Measurements from ENCODE around the gene MESP2. TPM values are rescaled to one million over a fixed set of nuclear protein-coding genes. Genes with fewer than 3 reads are reported as not detected.

The MESP2 gene
- total RNA-seq, 1 experiment from 2014 or later: not detected

DNA sequence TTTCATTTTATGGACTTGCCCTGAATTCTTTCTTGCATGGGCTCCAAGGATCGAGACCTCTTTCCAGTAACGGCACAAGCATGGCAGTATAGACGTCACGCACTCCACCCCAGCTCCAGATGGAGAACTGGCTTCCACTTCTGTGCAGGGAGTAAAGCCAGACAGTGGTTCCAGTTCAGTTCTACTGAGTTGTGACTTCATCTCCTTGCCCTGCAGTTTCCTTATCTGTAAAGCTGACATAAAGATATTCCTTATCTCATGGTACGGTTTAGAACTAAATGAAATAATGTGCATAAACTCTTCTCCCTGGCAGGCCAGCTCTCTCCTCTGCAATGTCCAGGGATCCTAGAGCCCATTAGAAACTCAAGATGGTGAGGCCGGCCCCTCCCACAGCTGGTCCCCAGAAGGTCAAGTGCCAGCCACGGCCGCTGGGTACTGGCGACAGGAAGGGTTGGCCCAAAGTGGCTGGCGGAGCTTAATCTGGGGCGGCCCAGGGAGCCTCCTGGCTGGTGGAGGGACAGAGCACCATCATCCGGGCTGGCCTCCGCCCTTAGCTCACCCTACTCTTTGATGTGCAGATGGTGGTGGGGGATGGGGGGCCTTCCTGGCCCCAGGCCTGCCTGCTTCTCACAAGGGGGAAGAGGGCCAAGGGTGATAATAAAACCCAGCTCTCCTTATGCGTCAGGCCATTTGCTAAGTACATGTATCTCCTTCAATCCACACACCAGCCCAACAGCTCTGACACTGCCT lies 7.2 kb downstream of the MESP2 start:
- Mint-ChIP-seq H3K27me3 (ENCODE audit: unreplicated experiment) (no peaks in the 10 kb centered on the region), H3K4me1 (ENCODE audit: low read depth, unreplicated experiment) (peaks cover 53% of the 10 kb centered on the region), H3K36me3 (ENCODE audit: insufficient read depth, unreplicated experiment) (peaks cover 12% of the 10 kb centered on the region), H3K4me3 (ENCODE audit: low read depth, unreplicated experiment) (no peak overlapping the region), H3K27ac (ENCODE audit: unreplicated experiment) (no peak overlapping the region), H3K9me3 (ENCODE audit: low read depth, unreplicated experiment) (no peaks in the 10 kb centered on the region)
- intact Hi-C loops (cut with micrococcal nuclease; ENCODE audit: unreplicated experiment): no loop called here
- BruUV-seq (replicated peaks): no TSS peak
- CTCF ChIA-PET: no interaction called here
- no peak for DNase-seq
- no peak for TF ChIP-seq CTCF (IDR thresholded peaks at IDR 0.05; ENCODE audit: unreplicated experiment)

- H3K9me3 Mint-ChIP-seq (ENCODE audit: low read depth, unreplicated experiment): no peaks in the 10 kb centered on the region
- no peak overlapping the region for H3K4me3 Mint-ChIP-seq (ENCODE audit: low read depth, unreplicated experiment)
- CTCF ChIA-PET: interaction anchor here (1.1 kb wide), 1 partner anchor 91 kb away, joined by 3 read pairs; no protein-coding TSS in a partner anchor
- peak overlapping the region; percentile 88 for H3K27ac Mint-ChIP-seq (ENCODE audit: unreplicated experiment)
- TF ChIP-seq CTCF (IDR thresholded peaks at IDR 0.05; ENCODE audit: unreplicated experiment): no peak
- H3K36me3 Mint-ChIP-seq (ENCODE audit: insufficient read depth, unreplicated experiment): peaks cover 12% of the 10 kb centered on the region
- intact Hi-C loops (cut with micrococcal nuclease; ENCODE audit: unreplicated experiment): no loop called here
- DNase-seq: no peak
- H3K4me1 Mint-ChIP-seq (ENCODE audit: low read depth, unreplicated experiment): peaks cover 53% of the 10 kb centered on the region
- BruUV-seq (replicated peaks): no TSS peak
- H3K27me3 Mint-ChIP-seq (ENCODE audit: unreplicated experiment): no peaks in the 10 kb centered on the region
Observed at GRCh38 chr15:89783861-89784685, 7.9 kb downstream of the MESP2 start.

DNA sequence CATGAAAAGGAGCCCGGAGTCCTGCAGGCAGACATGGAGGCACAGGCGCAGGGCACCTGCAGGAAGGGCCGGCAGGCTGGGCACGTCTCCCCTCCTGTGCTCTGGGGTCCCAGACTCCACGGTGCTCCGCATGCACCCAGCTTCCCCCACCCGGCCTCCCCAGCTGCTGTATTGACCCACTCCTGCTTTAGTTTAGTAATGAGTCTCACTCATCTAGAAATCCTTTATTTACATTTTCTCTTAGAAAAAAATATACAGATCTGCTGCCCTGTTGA lies 8.5 kb downstream of the MESP2 start:
- peaks cover 53% of the 10 kb centered on the region for H3K4me1 Mint-ChIP-seq (ENCODE audit: low read depth, unreplicated experiment)
- peaks cover 12% of the 10 kb centered on the region for H3K36me3 Mint-ChIP-seq (ENCODE audit: insufficient read depth, unreplicated experiment)
- no peak overlapping the region for H3K4me3 Mint-ChIP-seq (ENCODE audit: low read depth, unreplicated experiment)
- DNase-seq: no peak
- H3K27me3 Mint-ChIP-seq (ENCODE audit: unreplicated experiment): no peaks in the 10 kb centered on the region
- no peak for TF ChIP-seq CTCF (IDR thresholded peaks at IDR 0.05; ENCODE audit: unreplicated experiment)
- CTCF ChIA-PET: interaction anchor here (1.1 kb wide), 1 partner anchor 90 kb away, joined by 3 read pairs; no protein-coding TSS in a partner anchor
- intact Hi-C loops (cut with micrococcal nuclease; ENCODE audit: unreplicated experiment): no loop called here
- no peaks in the 10 kb centered on the region for H3K9me3 Mint-ChIP-seq (ENCODE audit: low read depth, unreplicated experiment)
- H3K27ac Mint-ChIP-seq (ENCODE audit: unreplicated experiment): peak overlapping the region; percentile 88
- BruUV-seq (replicated peaks): no TSS peak

GRCh38 chr15:89785064-89785773 lies 9.1 kb downstream of the MESP2 start:
- Mint-ChIP-seq H3K4me3 (ENCODE audit: low read depth, unreplicated experiment) (peak overlapping the region; percentile 26), H3K9me3 (ENCODE audit: low read depth, unreplicated experiment) (no peaks in the 10 kb centered on the region), H3K4me1 (ENCODE audit: low read depth, unreplicated experiment) (peaks cover 51% of the 10 kb centered on the region), H3K36me3 (ENCODE audit: insufficient read depth, unreplicated experiment) (peaks cover 12% of the 10 kb centered on the region), H3K27ac (ENCODE audit: unreplicated experiment) (peak overlapping the region; percentile 88), H3K27me3 (ENCODE audit: unreplicated experiment) (no peaks in the 10 kb centered on the region)
- CTCF ChIA-PET: interaction anchor here (0.6 to 1.1 kb wide), 3 partner anchors 35 to 90 kb away, joined by 3 to 4 read pairs (median 3); partner anchors contain the start of gene MESP1
- peak; percentile 76 for DNase-seq
- BruUV-seq (replicated peaks): no TSS peak
- intact Hi-C loops (cut with micrococcal nuclease; ENCODE audit: unreplicated experiment): loop anchor here (5.0 kb wide), 1 partner anchor 62 kb away; no protein-coding TSS in a partner anchor
- TF ChIP-seq CTCF (IDR thresholded peaks at IDR 0.05; ENCODE audit: unreplicated experiment): no peak

Measured in Calu3 (cell line).